Neuronal stem cell (in vitro differentiated cells): Measurements from ENCODE around the gene PCDH12.
A peak's percentile ranks its signal among the peaks of the same experiment; 100 is the strongest.
"Not testable (repeated sequence)": the region's sequence is repeated elsewhere in the genome, so short reads cannot be mapped to it uniquely, and the experiment has no call there.

Experiments used
- DNase-seq: peaks from one replicate; pipeline ENCODE4 v3.0.0-alpha.2; 2013; ENCODE audit warnings: low spot score
- H2AFZ ChIP-seq: one replicate; pipeline ENCODE4 v1.6.1; 2013; ENCODE audit warnings: mild to moderate bottlenecking, low read length, inconsistent platforms
- H2AK5ac ChIP-seq: 2 replicates; pipeline ENCODE4 v1.6.1; 2013; ENCODE audit warnings: low read depth, mild to moderate bottlenecking, inconsistent platforms, low read length, moderate library complexity, mixed read lengths
- H2BK120ac ChIP-seq: 2 replicates; pipeline ENCODE4 v1.6.1; 2013; ENCODE audit warnings: low read depth, mild to moderate bottlenecking, inconsistent platforms, low read length, moderate library complexity, mixed read lengths
- H2BK12ac ChIP-seq: one replicate; pipeline ENCODE4 v1.6.1; 2013; ENCODE audit warnings: low read length, inconsistent platforms
- H2BK15ac ChIP-seq: 2 replicates; pipeline ENCODE4 v1.6.1; 2013; ENCODE audit warnings: mild to moderate bottlenecking, low read length, inconsistent platforms, mixed read lengths
- H2BK5ac ChIP-seq: one replicate; pipeline ENCODE4 v1.6.1; 2013; ENCODE audit warnings: inconsistent platforms, mild to moderate bottlenecking, low read length, moderate library complexity
- H3K14ac ChIP-seq: one replicate; pipeline ENCODE4 v1.6.1; 2013; ENCODE audit warnings: low read length, inconsistent platforms
- H3K18ac ChIP-seq: 2 replicates; pipeline ENCODE4 v1.6.1; 2013; ENCODE audit warnings: low read length, inconsistent platforms
- H3K23ac ChIP-seq: 2 replicates; pipeline ENCODE4 v1.6.1; 2013; ENCODE audit warnings: low read depth, mild to moderate bottlenecking, mixed read lengths, low read length, inconsistent platforms; ENCODE audit not compliant: poor library complexity
- H3K27ac ChIP-seq: replicated peaks from 3 replicates; pipeline ENCODE4 v1.5.1; 2013; ENCODE audit warnings: low read length, inconsistent platforms
- H3K27me3 ChIP-seq, 3 experiments: 2 replicates each; pipeline ENCODE4 v1.6.1; 2013; ENCODE audit warnings: low read length in 3 of 3, mild to moderate bottlenecking in 2 of 3, inconsistent platforms in 1 of 3, low read depth in 1 of 3, mixed read lengths in 1 of 3, moderate library complexity in 1 of 3; ENCODE audit not compliant: control insufficient read depth in 3 of 3, insufficient read depth in 3 of 3
- H3K36me3 ChIP-seq, 2 donors: replicated peaks in 1 of 2; 2 replicates each; pipeline ENCODE4 v1.6.1; 2013; ENCODE audit warnings: low read length in 2 of 2; ENCODE audit not compliant: control insufficient read depth in 2 of 2, insufficient read depth in 2 of 2
- H3K4ac ChIP-seq: 2 replicates; pipeline ENCODE4 v1.6.1; 2013; ENCODE audit warnings: inconsistent platforms, mild to moderate bottlenecking, low read length, moderate library complexity
- H3K4me1 ChIP-seq, 2 donors: 1 replicate in 1 of 2; 2 replicates in 1 of 2; pipeline ENCODE4 v1.6.1; 2013; ENCODE audit warnings: low read length in 2 of 2, low read depth in 1 of 2; ENCODE audit not compliant: control insufficient read depth in 2 of 2, insufficient read depth in 1 of 2
- H3K4me2 ChIP-seq: one replicate; pipeline ENCODE4 v1.6.1; 2013; ENCODE audit warnings: mild to moderate bottlenecking, low read length, inconsistent platforms; ENCODE audit not compliant: insufficient read depth, poor library complexity, severe bottlenecking
- H3K4me3 ChIP-seq, 2 donors: 2 replicates each; pipeline ENCODE4 v1.5.1; 2013; ENCODE audit warnings: low read length in 2 of 2, mild to moderate bottlenecking in 2 of 2, inconsistent platforms in 1 of 2, moderate library complexity in 1 of 2
- H3K79me1 ChIP-seq: one replicate; pipeline ENCODE4 v1.6.1; 2013; ENCODE audit warnings: low read depth, mild to moderate bottlenecking, inconsistent platforms, low read length, moderate library complexity
- H3K9ac ChIP-seq: one replicate; pipeline ENCODE4 v1.6.1; 2013; ENCODE audit warnings: mild to moderate bottlenecking, low read depth, low read length, inconsistent platforms; ENCODE audit not compliant: poor library complexity
- H3K9me3 ChIP-seq, 2 donors: replicated peaks in 1 of 2; 2 replicates each; pipeline versions ENCODE3 to v1.6.1; 2013; ENCODE audit warnings: low read length in 2 of 2, mild to moderate bottlenecking in 2 of 2, inconsistent platforms in 1 of 2, low read depth in 1 of 2, mixed read lengths in 1 of 2, moderate library complexity in 1 of 2; ENCODE audit not compliant: control insufficient read depth in 2 of 2, insufficient read depth in 1 of 2
- H4K8ac ChIP-seq: one replicate; pipeline ENCODE4 v1.6.1; 2013; ENCODE audit warnings: low read depth, mild to moderate bottlenecking, inconsistent platforms, low read length, moderate library complexity
- H4K91ac ChIP-seq: one replicate; pipeline ENCODE4 v1.6.1; 2013; ENCODE audit warnings: low read length, low read depth, mild to moderate bottlenecking, inconsistent platforms; ENCODE audit not compliant: poor library complexity
- WGBS, 2 donors: extraction: QIAGEN DNeasy Blood & Tissue Kit; methylation state at CpG; one replicate each; pipeline ENCODE4 v1.1.7; 2013; ENCODE audit warnings: missing lambda C conversion rate in 2 of 2, mixed read lengths in 1 of 2; ENCODE audit not compliant: insufficient read length in 2 of 2, insufficient replicate concordance in 1 of 2; ENCODE audit errors: extremely low coverage in 2 of 2; 5-methylcytosine and 5-hydroxymethylcytosine counted together

PCDH12 gene

GRCh38 chr5:141923448-141924313, 34.3 kb downstream of the PCDH12 start, which contains the start of gene DELE1:
Gene DELE1 (plus strand): TSS chr5:141923871. CDS start chr5:141923942, 71 bp downstream.
- Histone ChIP-seq H3K79me1 (peaks cover 2% of the 10 kb centered on the region), H3K36me3 (peaks cover 20 to 34% of the 10 kb centered on the region in 2 donors), H3K4me1 (peaks cover 3 to 6% of the 10 kb centered on the region in 2 donors), H3K9me3 (no peaks in the 10 kb centered on the region), H2BK15ac (peak within 1 kb of the TSS; percentile 71), H4K8ac (peak within 1 kb of the TSS; percentile 89), H3K4me3 (peak within 1 kb of the TSS; percentile 93 to 96), H3K14ac (peak within 1 kb of the TSS; percentile 77), H2BK120ac (peak within 1 kb of the TSS; percentile 72), H3K4ac (peak within 1 kb of the TSS; percentile 58), H2AK5ac (peak within 1 kb of the TSS; percentile 97), H3K27ac (peak within 1 kb of the TSS; percentile 97), H3K4me2 (peak within 1 kb of the TSS; percentile 87), H3K9ac (peak within 1 kb of the TSS; percentile 93), H2BK5ac (peak within 1 kb of the TSS; percentile 93), H3K27me3 (no peaks in the 10 kb centered on the region), H3K18ac (peak within 1 kb of the TSS; percentile 96), H3K23ac (peak within 1 kb of the TSS; percentile 94), H2AFZ (peak within 1 kb of the TSS; percentile 98), H4K91ac (peak within 1 kb of the TSS; percentile 18), H2BK12ac (peak within 1 kb of the TSS; percentile 67)
- DNase-seq: peak; percentile 86
- WGBS, 2 donors: no CpG with 5 or more reads among the region's 53 CpGs

GRCh38 chr5:141922827-141923447, 35.1 kb downstream of the PCDH12 start:
- WGBS, 2 donors: no CpG with 5 or more reads among the region's 28 CpGs

GRCh38 chr5:141920771-141921170, 37.2 kb downstream of the PCDH12 start:
- no peak overlapping the region for H2BK5ac ChIP-seq
- H3K4me3 ChIP-seq: no peak overlapping the region
- no peak overlapping the region for H3K27ac ChIP-seq
- H2BK120ac ChIP-seq: no peak overlapping the region
- peaks cover 4 to 6% of the 10 kb centered on the region in 2 donors for H3K36me3 ChIP-seq
- H2AK5ac ChIP-seq: no peak overlapping the region
- no peak for DNase-seq
- H3K23ac ChIP-seq: no peak overlapping the region
- H2BK12ac ChIP-seq: no peak overlapping the region
- peaks cover 2% of the 10 kb centered on the region for H3K79me1 ChIP-seq
- H3K4ac ChIP-seq: no peak overlapping the region
- H3K4me1 ChIP-seq: peaks cover 3 to 8% of the 10 kb centered on the region in 2 donors
- no peak overlapping the region for H4K8ac ChIP-seq
- no CpG with 5 or more reads among the region's 2 CpGs for WGBS, 2 donors
- H3K4me2 ChIP-seq: no peak overlapping the region
- no peak overlapping the region for H3K14ac ChIP-seq
- no peaks in the 10 kb centered on the region for H3K9me3 ChIP-seq
- H3K18ac ChIP-seq: no peak overlapping the region
- peaks cover 0 to 11% (median 0%) of the 10 kb centered on the region in 3 experiments for H3K27me3 ChIP-seq
- no peak overlapping the region for H3K9ac ChIP-seq
- no peak overlapping the region for H2AFZ ChIP-seq
- H4K91ac ChIP-seq: no peak overlapping the region
- H2BK15ac ChIP-seq: no peak overlapping the region

More at GRCh38 chr5:141922827-141923447, 35.1 kb downstream of the PCDH12 start:
- Histone ChIP-seq H3K27ac (peak overlapping the region; percentile 97), H2BK5ac (peak overlapping the region; percentile 93), H2AK5ac (peak overlapping the region; percentile 97), H3K14ac (peak overlapping the region; percentile 59), H3K4me2 (peak overlapping the region; percentile 87), H3K18ac (peak overlapping the region; percentile 93), H3K36me3 (peaks cover 14 to 27% of the 10 kb centered on the region in 2 donors), H4K8ac (peak overlapping the region; percentile 89), H4K91ac (peak overlapping the region; percentile 18), H2AFZ (peak overlapping the region; percentile 98), H3K4me3 (peak overlapping the region; percentile 93 to 96), H3K9ac (peak overlapping the region; percentile 89), H3K4ac (peak overlapping the region; percentile 58), H2BK15ac (peak overlapping the region; percentile 71), H3K23ac (peak overlapping the region; percentile 94)
- not testable (repeated sequence) for H3K4me1 ChIP-seq, H3K9me3 ChIP-seq, H3K27me3 ChIP-seq, H2BK12ac ChIP-seq, DNase-seq, H2BK120ac ChIP-seq, H3K79me1 ChIP-seq
